ENCODE results near the gene PINK1. TPM values are rescaled to one million over a fixed set of nuclear protein-coding genes. Genes with fewer than 3 reads are reported as not detected.

PINK1 gene
- total RNA-seq, 1 donor from 2014 or later, result 38.1 TPM

GRCh38 chr1:20685741-20686140, 52.5 kb downstream of the PINK1 start:
- peaks cover 2% of the 10 kb centered on the region for H3K27me3 Mint-ChIP-seq (ENCODE audit: low read depth)
- no peak for DNase-seq (ENCODE audit: low spot score in 2 of 2, unreplicated experiment in 2 of 2)
- no peak for TF ChIP-seq CTCF (IDR thresholded peaks at IDR 0.05; ENCODE audit: unreplicated experiment)
- H3K9me3 Mint-ChIP-seq, result no peaks in the 10 kb centered on the region
- no peaks in the 10 kb centered on the region for H3K36me3 Mint-ChIP-seq
- H3K4me3 Mint-ChIP-seq, result no peak overlapping the region
- no peaks in the 10 kb centered on the region for H3K4me1 Mint-ChIP-seq
- no peak overlapping the region for H3K27ac Mint-ChIP-seq

GRCh38 chr1:20686883-20687725, 53.8 kb downstream of the PINK1 start:
- Mint-ChIP-seq H3K4me1 (no peaks in the 10 kb centered on the region), H3K36me3 (no peaks in the 10 kb centered on the region), H3K9me3 (peaks cover 4% of the 10 kb centered on the region), H3K27ac (no peak overlapping the region), H3K4me3 (no peak overlapping the region), H3K27me3 (ENCODE audit: low read depth) (no peaks in the 10 kb centered on the region)
- DNase-seq (ENCODE audit: low spot score in 2 of 2, unreplicated experiment in 2 of 2), result no peak
- no peak for TF ChIP-seq CTCF (IDR thresholded peaks at IDR 0.05; ENCODE audit: unreplicated experiment)

- Mint-ChIP-seq H3K27ac (no peak overlapping the region), H3K4me1 (no peaks in the 10 kb centered on the region), H3K9me3 (peaks cover 4% of the 10 kb centered on the region), H3K36me3 (no peaks in the 10 kb centered on the region), H3K4me3 (no peak overlapping the region), H3K27me3 (ENCODE audit: low read depth) (no peaks in the 10 kb centered on the region)
- DNase-seq (ENCODE audit: low spot score in 2 of 2, unreplicated experiment in 2 of 2), result no peak
- TF ChIP-seq CTCF (IDR thresholded peaks at IDR 0.05; ENCODE audit: unreplicated experiment), result no peak
Observed at GRCh38 chr1:20689645-20690056, 56.4 kb downstream of the PINK1 start.

- H3K27ac Mint-ChIP-seq, result no peak overlapping the region
- peaks cover 4% of the 10 kb centered on the region for H3K9me3 Mint-ChIP-seq
- TF ChIP-seq CTCF (IDR thresholded peaks at IDR 0.05; ENCODE audit: unreplicated experiment), result no peak
- peaks cover 3% of the 10 kb centered on the region for H3K4me1 Mint-ChIP-seq
- peaks cover 2% of the 10 kb centered on the region for H3K27me3 Mint-ChIP-seq (ENCODE audit: low read depth)
- no peak for DNase-seq (ENCODE audit: low spot score in 2 of 2, unreplicated experiment in 2 of 2)
- H3K36me3 Mint-ChIP-seq, result no peaks in the 10 kb centered on the region
- no peak overlapping the region for H3K4me3 Mint-ChIP-seq
Observed at GRCh38 chr1:20691872-20692271, 58.6 kb downstream of the PINK1 start.

GRCh38 chr1:20693623-20694022, 60.4 kb downstream of the PINK1 start:
- no peak overlapping the region for H3K27ac Mint-ChIP-seq
- H3K4me1 Mint-ChIP-seq, result peaks cover 8% of the 10 kb centered on the region
- H3K36me3 Mint-ChIP-seq, result no peaks in the 10 kb centered on the region
- H3K27me3 Mint-ChIP-seq (ENCODE audit: low read depth), result peaks cover 2% of the 10 kb centered on the region
- DNase-seq (ENCODE audit: low spot score in 2 of 2, unreplicated experiment in 2 of 2), result no peak
- H3K9me3 Mint-ChIP-seq, result peaks cover 4% of the 10 kb centered on the region
- no peak for TF ChIP-seq CTCF (IDR thresholded peaks at IDR 0.05; ENCODE audit: unreplicated experiment)
- H3K4me3 Mint-ChIP-seq, result no peak overlapping the region
